Activated naive CD4-positive, alpha-beta T cell treated with anti-CD3 and anti-CD28 coated beads, Interleukin-2, amount 50 U/mL, for 16 hours (primary cell): ENCODE data around the gene ZNF211.

Experiments
- DNase-seq: peaks from one replicate; pipeline ENCODE4 v3.0.0-alpha.2; 2020

The ZNF211 gene

DNA sequence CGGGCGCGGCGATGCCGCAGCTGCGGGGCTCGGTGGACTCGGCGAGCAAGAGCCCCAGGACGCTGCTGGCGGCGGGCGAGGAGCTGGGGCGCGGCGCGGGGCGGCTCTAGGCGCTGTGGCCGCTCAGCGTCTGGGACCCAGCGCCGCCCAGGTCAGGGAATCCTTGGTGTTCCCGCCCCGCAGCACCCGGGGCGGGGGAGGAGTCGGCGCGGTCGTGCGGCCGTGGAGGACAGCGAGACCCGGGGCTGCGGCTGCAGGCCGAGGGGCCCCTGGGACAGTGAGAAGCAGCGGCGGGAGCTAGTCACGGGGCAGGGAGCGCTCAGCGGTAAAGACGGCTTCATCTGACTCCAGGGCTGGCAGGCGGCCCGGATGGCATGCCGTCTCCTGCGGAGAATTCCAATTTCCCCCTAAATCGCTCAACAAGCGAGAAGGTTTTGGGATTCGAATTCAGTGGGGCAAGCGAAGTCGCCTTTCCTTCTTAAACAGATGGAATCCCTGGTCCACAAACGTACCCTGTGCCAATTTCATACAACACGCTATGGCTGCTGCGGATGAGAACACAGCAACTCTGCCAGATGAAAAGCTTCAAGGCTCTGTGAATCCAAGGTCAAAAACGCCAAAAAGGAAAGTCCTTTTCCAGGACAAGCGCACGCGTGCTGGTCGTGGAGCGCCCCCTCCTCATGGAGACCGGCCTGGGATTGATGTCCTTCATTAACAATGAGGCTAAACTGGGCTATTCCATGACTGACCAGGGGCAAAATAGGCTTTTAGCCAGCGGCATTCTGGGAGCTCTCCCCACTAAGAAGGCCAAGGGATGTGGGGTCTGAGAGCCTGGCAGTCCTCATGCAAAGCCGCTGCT lies 31.5 kb downstream of the ZNF211 start:
- DNase-seq, result no peak

DNA sequence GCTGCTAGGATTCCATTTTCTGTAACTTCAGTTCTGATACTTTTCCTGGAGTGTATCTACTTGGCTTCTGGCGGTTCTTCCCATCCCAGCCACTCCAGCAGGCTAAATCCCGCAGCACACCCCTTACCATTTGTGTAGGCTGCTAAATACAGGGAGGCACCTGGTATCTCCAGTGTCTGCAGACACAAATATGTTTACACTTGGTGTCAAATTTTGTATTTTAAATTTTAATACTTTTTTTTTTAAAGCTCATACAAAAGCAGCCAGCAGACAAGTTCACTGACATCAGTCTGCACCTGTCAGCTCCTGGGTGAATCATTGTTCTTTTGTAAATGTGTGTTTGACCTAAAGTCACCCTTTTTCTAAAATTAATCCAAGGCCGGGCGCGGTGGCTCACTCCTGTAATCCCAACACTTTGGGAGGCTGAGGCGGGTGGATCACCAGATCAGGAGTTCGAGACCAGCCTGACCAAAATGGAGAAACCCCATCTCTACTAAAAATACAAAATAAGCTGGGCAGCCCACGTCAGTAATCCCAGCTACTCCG lies 32.4 kb downstream of the ZNF211 start:
- DNase-seq, result no peak

GRCh38 chr19:57667228-57667627 lies 34.3 kb downstream of the ZNF211 start:
- DNase-seq, result no peak

DNA sequence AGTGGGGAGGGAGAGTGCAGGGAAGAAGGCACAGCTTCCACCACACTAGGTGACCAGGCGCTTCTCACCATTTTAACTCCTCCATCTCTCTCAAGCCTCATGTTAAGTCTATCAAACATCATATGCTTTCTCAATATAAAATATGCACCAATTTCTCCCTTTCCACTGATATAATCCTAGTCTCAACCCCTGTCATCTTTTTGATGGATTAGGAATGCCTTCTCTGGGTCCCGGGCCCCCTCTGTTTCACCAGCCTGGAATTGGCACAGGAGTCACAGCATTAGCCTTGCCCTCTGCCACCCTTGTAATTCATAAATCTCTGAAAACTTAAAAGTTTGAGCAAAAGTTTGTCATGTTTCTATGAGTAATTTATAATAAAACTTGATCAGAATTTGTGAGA lies 35.7 kb downstream of the ZNF211 start, which contains the start of gene ZSCAN4:
Gene ZSCAN4 (plus strand): TSS at position 301 of the 400 bp plus-strand sequence. CDS start 7,211 bp downstream, outside the sequence.
- no peak for DNase-seq

GRCh38 chr19:57671124-57671895 lies 38.3 kb downstream of the ZNF211 start:
- DNase-seq, result no peak

DNA sequence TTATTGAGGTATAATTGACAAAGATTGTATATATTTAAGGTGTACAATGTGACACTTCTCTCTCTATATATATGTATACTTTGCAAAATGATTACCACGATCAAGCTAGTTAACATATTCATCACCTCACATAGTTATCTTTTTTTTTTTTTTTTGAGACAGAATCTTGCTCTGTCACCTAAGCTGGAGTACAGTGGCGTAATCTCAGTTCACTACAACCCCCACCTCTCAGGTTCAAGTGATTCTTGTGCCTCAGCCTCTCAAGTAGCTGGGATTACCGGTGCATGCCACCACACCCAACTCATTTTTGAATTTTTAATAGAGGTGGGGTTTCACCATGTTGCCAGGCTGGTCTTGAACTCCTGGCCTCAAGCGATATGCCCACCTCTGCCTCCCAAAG lies 39.5 kb downstream of the ZNF211 start:
- DNase-seq, result no peak

- no peak for DNase-seq
These were observed 42.9 kb downstream of the ZNF211 start for GRCh38 chr19:57675881-57676280.

- DNase-seq, result no peak
These were observed 49.3 kb downstream of the ZNF211 start for GRCh38 chr19:57682226-57682766.

DNA sequence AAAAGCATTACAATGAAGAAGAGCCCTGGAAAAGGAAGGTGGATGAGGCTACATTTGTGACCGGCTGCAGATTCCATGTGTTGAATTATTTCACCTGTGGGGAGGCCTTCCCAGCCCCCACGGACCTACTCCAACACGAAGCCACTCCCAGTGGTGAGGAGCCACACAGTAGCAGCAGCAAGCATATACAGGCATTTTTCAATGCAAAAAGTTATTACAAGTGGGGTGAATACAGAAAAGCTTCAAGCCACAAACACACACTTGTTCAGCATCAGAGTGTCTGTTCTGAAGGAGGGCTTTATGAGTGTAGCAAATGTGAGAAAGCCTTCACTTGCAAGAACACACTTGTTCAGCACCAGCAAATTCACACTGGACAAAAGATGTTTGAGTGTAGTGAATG lies 53.8 kb downstream of the ZNF211 start:
- DNase-seq, result no peak

- no peak for DNase-seq
These were observed 54.5 kb downstream of the ZNF211 start for GRCh38 chr19:57687363-57688010.

- no peak for DNase-seq
These were observed 55.2 kb downstream of the ZNF211 start for GRCh38 chr19:57688011-57688763.

DNA sequence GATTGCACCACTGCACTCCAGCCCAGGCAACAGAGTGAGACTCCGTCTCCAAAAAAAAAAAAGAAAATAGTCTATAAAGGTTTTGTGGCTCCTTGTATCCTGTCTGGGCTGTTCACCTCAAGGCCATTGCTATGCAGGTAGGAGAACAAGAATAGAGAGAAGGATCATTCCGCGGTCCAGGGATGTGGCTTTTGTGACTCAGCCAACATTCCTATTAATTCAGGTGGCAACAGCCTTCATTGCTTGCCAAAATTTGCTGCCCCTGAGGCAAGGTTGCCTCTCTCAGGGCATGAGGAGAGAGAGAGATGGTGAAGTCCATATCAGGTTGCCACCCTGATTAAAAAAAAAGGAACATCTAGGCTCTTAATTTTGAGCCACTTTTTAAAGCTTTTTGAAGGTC lies 56.8 kb downstream of the ZNF211 start:
- no peak for DNase-seq
